Hepatocyte (in vitro differentiated cells): ENCODE measurements around the gene WFDC10A.

Experiments used
- CTCF ChIP-seq: fragments of 200-600 bp; sonication (generic); IDR thresholded peaks from 2 replicates; pipeline ENCODE4 v1.5.1; 2016; ENCODE audit warnings: antibody characterized with exemption, mild to moderate bottlenecking; ENCODE audit not compliant: poor library complexity
- EZH2 ChIP-seq: fragments of 200-600 bp; sonication (generic); IDR thresholded peaks from 2 replicates; pipeline ENCODE4 v1.6.1; 2016; ENCODE audit warnings: antibody characterized with exemption, mild to moderate bottlenecking, borderline replicate concordance
- EZH2phosphoT487 ChIP-seq: fragments of 200-600 bp; sonication (generic); IDR thresholded peaks from one replicate; pipeline ENCODE4 v1.6.1; 2018; ENCODE audit warnings: antibody characterized with exemption, mild to moderate bottlenecking, low read depth, moderate library complexity; ENCODE audit not compliant: unreplicated experiment, severe bottlenecking

DNA sequence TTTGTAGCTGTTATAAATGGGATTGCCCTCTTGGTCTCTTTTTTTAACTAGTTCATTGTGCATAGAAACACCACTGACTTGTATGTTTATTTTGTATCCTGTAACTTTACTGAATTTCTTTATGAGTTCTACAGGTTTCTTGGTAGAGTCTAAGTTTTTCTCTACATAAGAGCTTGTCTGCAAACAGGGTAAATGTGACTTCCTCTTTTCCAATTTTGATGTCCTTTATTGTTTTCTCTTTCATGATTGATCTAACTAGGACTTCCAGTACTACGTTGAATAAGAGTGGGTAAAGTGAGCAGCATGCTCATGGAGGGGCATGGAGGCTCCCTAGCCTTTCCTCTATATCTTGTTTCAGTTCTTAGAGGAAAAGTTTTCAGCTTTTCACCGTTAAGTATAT lies 3.0 kb upstream of the WFDC10A start:
- no peak for TF ChIP-seq CTCF
- TF ChIP-seq EZH2 = no peak
- TF ChIP-seq EZH2phosphoT487 = no peak
